ENCODE data around the gene HLA-DRB1. TPM values are rescaled to one million over a fixed set of nuclear protein-coding genes. Genes with fewer than 3 reads are reported as not detected.

HLA-DRB1 gene
- total RNA-seq, 1 experiment from 2014 or later, result not detected

DNA sequence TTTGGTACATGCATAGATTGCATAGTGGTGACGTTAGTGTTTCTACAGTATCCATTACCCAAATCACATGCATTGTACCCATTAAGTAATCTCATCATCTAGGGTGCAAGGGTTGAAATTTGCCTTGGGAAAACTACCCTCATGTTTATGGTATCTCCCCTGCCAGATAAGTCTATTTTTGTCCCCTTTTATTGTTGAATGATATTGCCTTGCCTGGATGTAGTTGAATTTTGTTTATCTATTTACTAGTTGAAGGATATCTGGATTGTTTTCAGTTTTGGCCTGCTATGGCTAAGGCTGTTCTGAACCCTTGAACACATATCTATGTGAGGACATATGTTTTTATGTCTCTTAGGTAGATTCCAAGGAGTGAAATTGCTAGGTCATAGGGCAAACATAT lies 13.4 kb downstream of the HLA-DRB1 start:
- no peaks in the 10 kb centered on the region for H3K36me3 Mint-ChIP-seq (ENCODE audit: insufficient read depth, unreplicated experiment)
- H3K27ac Mint-ChIP-seq (ENCODE audit: unreplicated experiment), result no peak overlapping the region
- TF ChIP-seq, protein P1, sequence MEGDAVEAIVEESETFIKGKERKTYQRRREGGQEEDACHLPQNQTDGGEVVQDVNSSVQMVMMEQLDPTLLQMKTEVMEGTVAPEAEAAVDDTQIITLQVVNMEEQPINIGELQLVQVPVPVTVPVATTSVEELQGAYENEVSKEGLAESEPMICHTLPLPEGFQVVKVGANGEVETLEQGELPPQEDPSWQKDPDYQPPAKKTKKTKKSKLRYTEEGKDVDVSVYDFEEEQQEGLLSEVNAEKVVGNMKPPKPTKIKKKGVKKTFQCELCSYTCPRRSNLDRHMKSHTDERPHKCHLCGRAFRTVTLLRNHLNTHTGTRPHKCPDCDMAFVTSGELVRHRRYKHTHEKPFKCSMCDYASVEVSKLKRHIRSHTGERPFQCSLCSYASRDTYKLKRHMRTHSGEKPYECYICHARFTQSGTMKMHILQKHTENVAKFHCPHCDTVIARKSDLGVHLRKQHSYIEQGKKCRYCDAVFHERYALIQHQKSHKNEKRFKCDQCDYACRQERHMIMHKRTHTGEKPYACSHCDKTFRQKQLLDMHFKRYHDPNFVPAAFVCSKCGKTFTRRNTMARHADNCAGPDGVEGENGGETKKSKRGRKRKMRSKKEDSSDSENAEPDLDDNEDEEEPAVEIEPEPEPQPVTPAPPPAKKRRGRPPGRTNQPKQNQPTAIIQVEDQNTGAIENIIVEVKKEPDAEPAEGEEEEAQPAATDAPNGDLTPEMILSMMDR (IDR thresholded peaks at IDR 0.05; ENCODE audit: insufficient read depth in 1 of 2, low read depth in 1 of 2, low read length in 1 of 2, severe bottlenecking in 1 of 2, unreplicated experiment in 1 of 2), result no peak
- Histone ChIP-seq H3K9me3 (no peaks in the 10 kb centered on the region), H3K4me3 (ENCODE audit: low read depth, low read length) (no peak overlapping the region), H3K36me3 (ENCODE audit: control insufficient read depth, insufficient read depth, low read length) (no peaks in the 10 kb centered on the region), H3K27me3 (replicated peaks; ENCODE audit: control insufficient read depth, insufficient read depth, low read length) (no peaks in the 10 kb centered on the region), H3K4me1 (no peaks in the 10 kb centered on the region)
- peaks cover 6% of the 10 kb centered on the region for H3K27me3 Mint-ChIP-seq (ENCODE audit: insufficient read depth, unreplicated experiment)
- ChIA-PET CTCF (no interaction called here), POLR2A (no interaction called here)
- no peak overlapping the region for H3K4me3 Mint-ChIP-seq (ENCODE audit: unreplicated experiment)
- intact Hi-C loops (cut with micrococcal nuclease; ENCODE audit: unreplicated experiment), result no loop called here
- no peaks in the 10 kb centered on the region for H3K4me1 Mint-ChIP-seq (ENCODE audit: low read depth, unreplicated experiment)
- no peak for DNase-seq
- H3K9me3 Mint-ChIP-seq (ENCODE audit: unreplicated experiment), result no peaks in the 10 kb centered on the region
- no TSS peak for BruUV-seq (replicated peaks)

DNA sequence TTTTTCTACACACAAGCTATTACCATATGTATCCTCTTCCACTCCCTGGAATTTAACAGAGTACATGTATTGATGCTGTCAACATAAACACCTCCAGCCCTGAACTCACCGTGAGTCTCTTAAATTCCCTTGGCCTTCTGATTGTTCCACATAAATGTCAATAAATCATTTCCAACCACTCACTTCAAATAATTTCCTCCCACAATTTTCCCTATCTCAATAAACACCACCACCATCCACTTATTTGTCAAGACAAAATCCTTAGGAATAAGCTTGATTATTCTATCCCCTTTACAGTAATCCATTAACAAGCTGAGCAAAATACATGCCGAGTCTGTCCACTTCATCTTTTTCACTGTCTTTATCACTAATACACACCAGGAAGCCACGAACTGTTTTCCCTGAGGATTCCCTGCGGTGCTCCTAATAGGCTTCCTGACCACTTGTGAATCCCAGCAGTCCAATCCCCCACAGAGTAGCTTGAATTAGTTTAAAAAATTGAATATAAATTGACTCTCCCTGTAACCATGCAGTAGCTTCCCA lies 19.2 kb downstream of the HLA-DRB1 start:
- Mint-ChIP-seq H3K4me3 (ENCODE audit: unreplicated experiment) (no peak overlapping the region), H3K27me3 (ENCODE audit: insufficient read depth, unreplicated experiment) (peaks cover 10% of the 10 kb centered on the region), H3K4me1 (ENCODE audit: low read depth, unreplicated experiment) (no peaks in the 10 kb centered on the region), H3K27ac (ENCODE audit: unreplicated experiment) (no peak overlapping the region), H3K9me3 (ENCODE audit: unreplicated experiment) (no peaks in the 10 kb centered on the region), H3K36me3 (ENCODE audit: insufficient read depth, unreplicated experiment) (no peaks in the 10 kb centered on the region)
- ChIA-PET POLR2A (no interaction called here), CTCF (no interaction called here)
- H3K9me3 ChIP-seq, result no peaks in the 10 kb centered on the region
- TF ChIP-seq, protein P1 (IDR thresholded peaks at IDR 0.05; ENCODE audit: insufficient read depth in 1 of 2, low read depth in 1 of 2, low read length in 1 of 2, severe bottlenecking in 1 of 2, unreplicated experiment in 1 of 2), result no peak
- no peaks in the 10 kb centered on the region for H3K36me3 ChIP-seq (ENCODE audit: control insufficient read depth, insufficient read depth, low read length)
- DNase-seq, result no peak
- no peak overlapping the region for H3K4me3 ChIP-seq (ENCODE audit: low read depth, low read length)
- no TSS peak for BruUV-seq (replicated peaks)
- intact Hi-C loops (cut with micrococcal nuclease; ENCODE audit: unreplicated experiment), result no loop called here
- H3K4me1 ChIP-seq, result no peaks in the 10 kb centered on the region
- no peaks in the 10 kb centered on the region for H3K27me3 ChIP-seq (replicated peaks; ENCODE audit: control insufficient read depth, insufficient read depth, low read length)

DNA sequence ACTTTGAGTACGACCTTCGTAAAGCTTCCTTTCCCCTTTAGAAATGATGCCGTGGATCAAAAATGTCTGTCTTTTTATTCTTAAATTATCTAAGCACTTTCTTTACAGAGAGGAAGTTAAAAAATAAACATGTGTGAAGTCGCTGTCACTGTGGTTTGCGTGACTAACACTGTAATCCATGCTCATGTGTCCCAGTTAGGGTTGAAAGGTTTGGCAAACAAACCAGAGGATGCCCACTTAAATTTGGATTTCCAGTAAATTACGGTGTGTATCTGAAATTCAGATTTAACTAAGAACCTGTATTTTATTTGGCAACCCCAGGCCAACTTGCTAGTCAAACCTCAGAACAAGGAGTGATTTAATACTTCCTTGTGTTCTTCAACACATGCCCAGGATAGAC lies 21.1 kb downstream of the HLA-DRB1 start:
- DNase-seq, result no peak
- no peak overlapping the region for H3K4me3 Mint-ChIP-seq (ENCODE audit: unreplicated experiment)
- H3K9me3 Mint-ChIP-seq (ENCODE audit: unreplicated experiment), result no peaks in the 10 kb centered on the region
- intact Hi-C loops (cut with micrococcal nuclease; ENCODE audit: unreplicated experiment), result no loop called here
- H3K4me1 Mint-ChIP-seq (ENCODE audit: low read depth, unreplicated experiment), result no peaks in the 10 kb centered on the region
- Histone ChIP-seq H3K4me3 (ENCODE audit: low read depth, low read length) (no peak overlapping the region), H3K4me1 (no peaks in the 10 kb centered on the region), H3K36me3 (ENCODE audit: control insufficient read depth, insufficient read depth, low read length) (no peaks in the 10 kb centered on the region), H3K27me3 (replicated peaks; ENCODE audit: control insufficient read depth, insufficient read depth, low read length) (no peaks in the 10 kb centered on the region), H3K9me3 (no peaks in the 10 kb centered on the region)
- ChIA-PET CTCF (no interaction called here), POLR2A (no interaction called here)
- TF ChIP-seq, protein P1 (IDR thresholded peaks at IDR 0.05; ENCODE audit: insufficient read depth in 1 of 2, low read depth in 1 of 2, low read length in 1 of 2, severe bottlenecking in 1 of 2, unreplicated experiment in 1 of 2), result no peak
- no peak overlapping the region for H3K27ac Mint-ChIP-seq (ENCODE audit: unreplicated experiment)
- BruUV-seq (replicated peaks), result no TSS peak
- H3K27me3 Mint-ChIP-seq (ENCODE audit: insufficient read depth, unreplicated experiment), result peaks cover 7% of the 10 kb centered on the region
- H3K36me3 Mint-ChIP-seq (ENCODE audit: insufficient read depth, unreplicated experiment), result no peaks in the 10 kb centered on the region

Data from Caco-2 (cell line).